Natural killer cell (primary cell): ENCODE measurements around the gene SPRTN. TPM values are rescaled to one million over a fixed set of nuclear protein-coding genes. Genes with fewer than 3 reads are reported as not detected.

Experiments
- ATAC-seq, 3 donors: fragments of 150-1000 bp in 2 of 3; fragments of 200-7000 bp in 1 of 3; cut with Tn5 transposase; 1 replicate in 1 of 3; 2 replicates in 2 of 3; pipeline ENCODE4 v1.10.0; 2021; ENCODE audit warnings: mild to moderate bottlenecking in 2 of 3, moderate library complexity in 2 of 3
- DNase-seq, 2 donors: peaks; one replicate each; pipeline versions ENCODE4 v3.0.0 to v3.0.0-alpha.2; 2013 to 2021; ENCODE audit warnings: mixed read lengths in 1 of 2
- H3K27ac ChIP-seq: one replicate; pipeline ENCODE4 v1.5.1; 2013; ENCODE audit warnings: mild to moderate bottlenecking, low read length
- H3K27me3 ChIP-seq: one replicate; pipeline ENCODE4 v1.6.1; 2013; ENCODE audit warnings: low read length; ENCODE audit not compliant: control insufficient read depth, insufficient read depth
- H3K36me3 ChIP-seq: one replicate; pipeline ENCODE4 v1.6.1; 2013; ENCODE audit warnings: low read length; ENCODE audit not compliant: control insufficient read depth, insufficient read depth
- H3K4me1 ChIP-seq: one replicate; pipeline ENCODE4 v1.6.1; 2013; ENCODE audit warnings: low read length; ENCODE audit not compliant: control insufficient read depth, insufficient read depth
- H3K4me3 ChIP-seq: one replicate; pipeline ENCODE4 v1.5.1; 2013; ENCODE audit warnings: low read length
- H3K9me3 ChIP-seq: one replicate; pipeline ENCODE4 v1.6.1; 2013; ENCODE audit warnings: low read length; ENCODE audit not compliant: control insufficient read depth, insufficient read depth
- H3K27ac Mint-ChIP-seq, 2 donors: one replicate each; pipeline ENCODE4 v1.8.0; 2022; ENCODE audit warnings: mild to moderate bottlenecking in 2 of 2, mixed read lengths in 2 of 2, moderate library complexity in 1 of 2
- H3K27me3 Mint-ChIP-seq, 2 donors: one replicate each; pipeline ENCODE4 v1.8.0; 2022; ENCODE audit warnings: low read depth in 2 of 2, mixed read lengths in 2 of 2
- H3K36me3 Mint-ChIP-seq: one replicate; pipeline ENCODE4 v1.8.0; 2022; ENCODE audit warnings: mixed read lengths
- H3K4me1 Mint-ChIP-seq, 2 donors: one replicate each; pipeline ENCODE4 v1.8.0; 2022; ENCODE audit warnings: mixed read lengths in 2 of 2
- H3K4me3 Mint-ChIP-seq: one replicate; pipeline ENCODE4 v1.8.0; 2022; ENCODE audit warnings: mild to moderate bottlenecking, moderate library complexity, mixed read lengths
- H3K9me3 Mint-ChIP-seq, 2 donors: one replicate each; pipeline ENCODE4 v1.8.0; 2022; ENCODE audit warnings: mixed read lengths in 2 of 2
- WGBS: methylation state at CpG from one replicate; pipeline ENCODE4 v1.1.7; 2013; ENCODE audit warnings: missing lambda C conversion rate; ENCODE audit not compliant: insufficient coverage; 5-methylcytosine and 5-hydroxymethylcytosine counted together
- intact Hi-C: fragments of 100-400 bp; cut with micrococcal nuclease; formaldehyde crosslinking; loops from one replicate; pipeline ENCODE4 v1.14.2; 2022
- total RNA-seq, 4 donors: library from RNA; stranded (reverse); fragments of 120-200 nt in 1 of 4; gene quantifications; one replicate each; pipeline versions ENCODE4 v1.2.3 to v1.2.4, GENCODE V29; 2013 to 2022
- TF ChIP-seq, protein P1 (sequence below): fragments of 200-600 bp; IDR thresholded peaks from one replicate; pipeline ENCODE4 v1.8.0; 2022; ENCODE audit warnings: antibody characterized with exemption

The SPRTN gene
- total RNA-seq, 3 donors from 2014 or later (not counting 1 experiment from before 2014, with no cell fraction given), result 31.1 to 42.6 (median 36.6) TPM

GRCh38 chr1:231381729-231382128, 43.6 kb downstream of the SPRTN start:
- intact Hi-C loops, result no loop called here
- no peak overlapping the region for H3K27ac Mint-ChIP-seq
- H3K4me1 Mint-ChIP-seq, result peaks cover 30 to 32% of the 10 kb centered on the region in 2 donors
- H3K36me3 Mint-ChIP-seq, result no peaks in the 10 kb centered on the region
- DNase-seq (no peak), ATAC-seq (no peak)
- H3K4me3 Mint-ChIP-seq, result no peak overlapping the region
- Histone ChIP-seq H3K9me3 (no peaks in the 10 kb centered on the region), H3K27me3 (no peaks in the 10 kb centered on the region), H3K4me3 (no peak overlapping the region), H3K4me1 (peaks cover under 1% of the 10 kb centered on the region), H3K27ac (no peak overlapping the region), H3K36me3 (no peaks in the 10 kb centered on the region)
- TF ChIP-seq, protein P1, sequence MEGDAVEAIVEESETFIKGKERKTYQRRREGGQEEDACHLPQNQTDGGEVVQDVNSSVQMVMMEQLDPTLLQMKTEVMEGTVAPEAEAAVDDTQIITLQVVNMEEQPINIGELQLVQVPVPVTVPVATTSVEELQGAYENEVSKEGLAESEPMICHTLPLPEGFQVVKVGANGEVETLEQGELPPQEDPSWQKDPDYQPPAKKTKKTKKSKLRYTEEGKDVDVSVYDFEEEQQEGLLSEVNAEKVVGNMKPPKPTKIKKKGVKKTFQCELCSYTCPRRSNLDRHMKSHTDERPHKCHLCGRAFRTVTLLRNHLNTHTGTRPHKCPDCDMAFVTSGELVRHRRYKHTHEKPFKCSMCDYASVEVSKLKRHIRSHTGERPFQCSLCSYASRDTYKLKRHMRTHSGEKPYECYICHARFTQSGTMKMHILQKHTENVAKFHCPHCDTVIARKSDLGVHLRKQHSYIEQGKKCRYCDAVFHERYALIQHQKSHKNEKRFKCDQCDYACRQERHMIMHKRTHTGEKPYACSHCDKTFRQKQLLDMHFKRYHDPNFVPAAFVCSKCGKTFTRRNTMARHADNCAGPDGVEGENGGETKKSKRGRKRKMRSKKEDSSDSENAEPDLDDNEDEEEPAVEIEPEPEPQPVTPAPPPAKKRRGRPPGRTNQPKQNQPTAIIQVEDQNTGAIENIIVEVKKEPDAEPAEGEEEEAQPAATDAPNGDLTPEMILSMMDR, result no peak
- H3K9me3 Mint-ChIP-seq, result no peaks in the 10 kb centered on the region
- 100% methylated on average over 2 of the region's 2 CpGs for WGBS
- no peaks in the 10 kb centered on the region for H3K27me3 Mint-ChIP-seq

GRCh38 chr1:231382426-231382825, 44.3 kb downstream of the SPRTN start:
- H3K9me3 ChIP-seq, result no peaks in the 10 kb centered on the region
- H3K27me3 ChIP-seq, result no peaks in the 10 kb centered on the region
- no peaks in the 10 kb centered on the region for H3K4me1 ChIP-seq
- Mint-ChIP-seq H3K27ac (no peak overlapping the region), H3K36me3 (no peaks in the 10 kb centered on the region), H3K4me1 (peaks cover 24 to 25% of the 10 kb centered on the region in 2 donors), H3K9me3 (no peaks in the 10 kb centered on the region), H3K4me3 (no peak overlapping the region), H3K27me3 (no peaks in the 10 kb centered on the region)
- WGBS, result 95% methylated on average over 3 of the region's 3 CpGs
- H3K4me3 ChIP-seq, result no peak overlapping the region
- H3K27ac ChIP-seq, result no peak overlapping the region
- DNase-seq (no peak), ATAC-seq (no peak)
- intact Hi-C loops, result no loop called here
- H3K36me3 ChIP-seq, result no peaks in the 10 kb centered on the region
- TF ChIP-seq, protein P1, result no peak

- Mint-ChIP-seq H3K27ac (no peak overlapping the region), H3K4me3 (no peak overlapping the region), H3K4me1 (peaks cover 25 to 27% of the 10 kb centered on the region in 2 donors), H3K27me3 (no peaks in the 10 kb centered on the region), H3K9me3 (no peaks in the 10 kb centered on the region), H3K36me3 (no peaks in the 10 kb centered on the region)
- Histone ChIP-seq H3K27me3 (no peaks in the 10 kb centered on the region), H3K36me3 (no peaks in the 10 kb centered on the region), H3K4me3 (no peak overlapping the region), H3K27ac (no peak overlapping the region), H3K4me1 (no peaks in the 10 kb centered on the region), H3K9me3 (no peaks in the 10 kb centered on the region)
- ATAC-seq (no peak), DNase-seq (no peak)
- TF ChIP-seq, protein P1, result no peak
- WGBS, result 92% methylated on average over 5 of the region's 5 CpGs
- intact Hi-C loops, result no loop called here
Observed at GRCh38 chr1:231383159-231383860, 45.2 kb downstream of the SPRTN start.
